Neuronal stem cell (in vitro differentiated cells): ENCODE measurements around the gene CBY3.
"Not testable (repeated sequence)": the region's sequence is repeated elsewhere in the genome, so short reads cannot be mapped to it uniquely, and the experiment has no call there.

Experiments used
- DNase-seq: peaks from one replicate; pipeline ENCODE4 v3.0.0-alpha.2; 2013; ENCODE audit warnings: low spot score
- H2AFZ ChIP-seq: one replicate; pipeline ENCODE4 v1.6.1; 2013; ENCODE audit warnings: mild to moderate bottlenecking, low read length, inconsistent platforms
- H2AK5ac ChIP-seq: 2 replicates; pipeline ENCODE4 v1.6.1; 2013; ENCODE audit warnings: low read depth, mild to moderate bottlenecking, inconsistent platforms, low read length, moderate library complexity, mixed read lengths
- H2BK120ac ChIP-seq: 2 replicates; pipeline ENCODE4 v1.6.1; 2013; ENCODE audit warnings: low read depth, mild to moderate bottlenecking, inconsistent platforms, low read length, moderate library complexity, mixed read lengths
- H2BK12ac ChIP-seq: one replicate; pipeline ENCODE4 v1.6.1; 2013; ENCODE audit warnings: low read length, inconsistent platforms
- H2BK15ac ChIP-seq: 2 replicates; pipeline ENCODE4 v1.6.1; 2013; ENCODE audit warnings: mild to moderate bottlenecking, low read length, inconsistent platforms, mixed read lengths
- H2BK5ac ChIP-seq: one replicate; pipeline ENCODE4 v1.6.1; 2013; ENCODE audit warnings: inconsistent platforms, mild to moderate bottlenecking, low read length, moderate library complexity
- H3K14ac ChIP-seq: one replicate; pipeline ENCODE4 v1.6.1; 2013; ENCODE audit warnings: low read length, inconsistent platforms
- H3K18ac ChIP-seq: 2 replicates; pipeline ENCODE4 v1.6.1; 2013; ENCODE audit warnings: low read length, inconsistent platforms
- H3K23ac ChIP-seq: 2 replicates; pipeline ENCODE4 v1.6.1; 2013; ENCODE audit warnings: low read depth, mild to moderate bottlenecking, mixed read lengths, low read length, inconsistent platforms; ENCODE audit not compliant: poor library complexity
- H3K27ac ChIP-seq: replicated peaks from 3 replicates; pipeline ENCODE4 v1.5.1; 2013; ENCODE audit warnings: low read length, inconsistent platforms
- H3K27me3 ChIP-seq, 3 experiments: 2 replicates each; pipeline ENCODE4 v1.6.1; 2013; ENCODE audit warnings: low read length in 3 of 3, mild to moderate bottlenecking in 2 of 3, inconsistent platforms in 1 of 3, low read depth in 1 of 3, mixed read lengths in 1 of 3, moderate library complexity in 1 of 3; ENCODE audit not compliant: control insufficient read depth in 3 of 3, insufficient read depth in 3 of 3
- H3K36me3 ChIP-seq, 2 donors: replicated peaks in 1 of 2; 2 replicates each; pipeline ENCODE4 v1.6.1; 2013; ENCODE audit warnings: low read length in 2 of 2; ENCODE audit not compliant: control insufficient read depth in 2 of 2, insufficient read depth in 2 of 2
- H3K4ac ChIP-seq: 2 replicates; pipeline ENCODE4 v1.6.1; 2013; ENCODE audit warnings: inconsistent platforms, mild to moderate bottlenecking, low read length, moderate library complexity
- H3K4me1 ChIP-seq, 2 donors: 1 replicate in 1 of 2; 2 replicates in 1 of 2; pipeline ENCODE4 v1.6.1; 2013; ENCODE audit warnings: low read length in 2 of 2, low read depth in 1 of 2; ENCODE audit not compliant: control insufficient read depth in 2 of 2, insufficient read depth in 1 of 2
- H3K4me2 ChIP-seq: one replicate; pipeline ENCODE4 v1.6.1; 2013; ENCODE audit warnings: mild to moderate bottlenecking, low read length, inconsistent platforms; ENCODE audit not compliant: insufficient read depth, poor library complexity, severe bottlenecking
- H3K4me3 ChIP-seq, 2 donors: 2 replicates each; pipeline ENCODE4 v1.5.1; 2013; ENCODE audit warnings: low read length in 2 of 2, mild to moderate bottlenecking in 2 of 2, inconsistent platforms in 1 of 2, moderate library complexity in 1 of 2
- H3K79me1 ChIP-seq: one replicate; pipeline ENCODE4 v1.6.1; 2013; ENCODE audit warnings: low read depth, mild to moderate bottlenecking, inconsistent platforms, low read length, moderate library complexity
- H3K9ac ChIP-seq: one replicate; pipeline ENCODE4 v1.6.1; 2013; ENCODE audit warnings: mild to moderate bottlenecking, low read depth, low read length, inconsistent platforms; ENCODE audit not compliant: poor library complexity
- H3K9me3 ChIP-seq, 2 donors: replicated peaks in 1 of 2; 2 replicates each; pipeline versions ENCODE3 to v1.6.1; 2013; ENCODE audit warnings: low read length in 2 of 2, mild to moderate bottlenecking in 2 of 2, inconsistent platforms in 1 of 2, low read depth in 1 of 2, mixed read lengths in 1 of 2, moderate library complexity in 1 of 2; ENCODE audit not compliant: control insufficient read depth in 2 of 2, insufficient read depth in 1 of 2
- H4K8ac ChIP-seq: one replicate; pipeline ENCODE4 v1.6.1; 2013; ENCODE audit warnings: low read depth, mild to moderate bottlenecking, inconsistent platforms, low read length, moderate library complexity
- H4K91ac ChIP-seq: one replicate; pipeline ENCODE4 v1.6.1; 2013; ENCODE audit warnings: low read length, low read depth, mild to moderate bottlenecking, inconsistent platforms; ENCODE audit not compliant: poor library complexity
- WGBS, 2 donors: extraction: QIAGEN DNeasy Blood & Tissue Kit; methylation state at CpG; one replicate each; pipeline ENCODE4 v1.1.7; 2013; ENCODE audit warnings: missing lambda C conversion rate in 2 of 2, mixed read lengths in 1 of 2; ENCODE audit not compliant: insufficient read length in 2 of 2, insufficient replicate concordance in 1 of 2; ENCODE audit errors: extremely low coverage in 2 of 2; 5-methylcytosine and 5-hydroxymethylcytosine counted together

The CBY3 gene

DNA sequence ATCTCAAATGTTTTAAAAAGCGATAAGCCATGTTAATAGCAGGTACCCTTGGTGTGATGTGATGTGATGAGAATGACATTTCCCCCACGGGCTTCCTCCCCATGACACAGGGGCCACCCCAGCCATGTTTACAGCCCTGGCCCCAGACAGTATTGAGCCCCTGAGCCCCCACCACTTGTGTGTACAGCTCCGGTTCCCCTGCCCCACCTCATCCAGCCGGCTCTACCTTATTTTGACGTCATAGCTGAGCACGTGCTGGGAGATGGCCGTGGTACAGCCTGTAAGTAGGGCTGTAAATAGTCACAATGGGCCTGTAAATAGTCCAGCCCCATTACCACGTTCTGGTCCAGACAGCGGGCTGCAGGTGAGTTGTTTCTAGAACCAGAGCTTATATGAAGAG lies 32.4 kb downstream of the CBY3 start:
- no CpG with 5 or more reads among the region's 9 CpGs for WGBS, 2 donors
- H3K14ac ChIP-seq: no peak overlapping the region
- DNase-seq: no peak
- H3K4ac ChIP-seq: no peak overlapping the region
- H2BK15ac ChIP-seq: no peak overlapping the region
- peaks cover 0 to 2% of the 10 kb centered on the region in 2 donors for H3K4me1 ChIP-seq
- H3K79me1 ChIP-seq: no peaks in the 10 kb centered on the region
- H3K4me3 ChIP-seq: no peak overlapping the region
- no peak overlapping the region for H2BK5ac ChIP-seq
- no peak overlapping the region for H3K9ac ChIP-seq
- no peak overlapping the region for H2BK120ac ChIP-seq
- no peak overlapping the region for H2BK12ac ChIP-seq
- H3K27ac ChIP-seq: no peak overlapping the region
- H3K36me3 ChIP-seq: no peaks in the 10 kb centered on the region
- no peak overlapping the region for H3K18ac ChIP-seq
- H3K4me2 ChIP-seq: no peak overlapping the region
- H4K91ac ChIP-seq: peak overlapping the region; percentile 30
- no peaks in the 10 kb centered on the region for H3K9me3 ChIP-seq
- no peak overlapping the region for H3K23ac ChIP-seq
- peaks cover 0 to 4% (median 0%) of the 10 kb centered on the region in 3 experiments for H3K27me3 ChIP-seq
- H4K8ac ChIP-seq: no peak overlapping the region
- no peak overlapping the region for H2AFZ ChIP-seq
- no peak overlapping the region for H2AK5ac ChIP-seq

DNA sequence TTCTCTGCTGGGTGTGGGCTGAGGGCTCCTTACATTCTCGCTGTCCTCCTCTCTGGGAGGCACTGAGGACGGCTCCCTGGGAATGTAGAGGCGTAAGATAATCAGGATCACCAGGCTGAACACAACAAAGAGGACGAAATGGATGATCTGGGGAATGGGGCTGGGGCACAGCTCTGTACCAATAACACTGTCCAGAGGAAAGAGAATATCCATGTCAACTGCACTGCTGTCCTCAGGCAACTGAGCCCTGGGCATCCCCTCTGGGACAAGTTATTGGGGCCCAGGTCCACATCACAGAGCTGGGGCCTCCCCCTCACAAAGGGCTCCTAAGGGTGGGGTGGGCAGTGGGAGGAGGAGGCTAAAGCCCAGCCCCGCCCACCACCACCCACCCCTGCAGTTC lies 36.1 kb downstream of the CBY3 start:
- not testable (repeated sequence) for H2BK12ac ChIP-seq, H3K4me2 ChIP-seq, H3K23ac ChIP-seq, H3K27me3 ChIP-seq, H2AFZ ChIP-seq, H2AK5ac ChIP-seq, H3K4me3 ChIP-seq, H3K9ac ChIP-seq, H3K27ac ChIP-seq, H2BK5ac ChIP-seq, H2BK15ac ChIP-seq, H3K79me1 ChIP-seq, H3K4me1 ChIP-seq, H3K9me3 ChIP-seq, DNase-seq, H3K36me3 ChIP-seq, H2BK120ac ChIP-seq, H4K8ac ChIP-seq, H3K4ac ChIP-seq, H4K91ac ChIP-seq
- WGBS, 2 donors: no CpG with 5 or more reads among the region's 5 CpGs
- H3K18ac ChIP-seq: peak overlapping the region; percentile 28
- H3K14ac ChIP-seq: peak overlapping the region; percentile 56

DNA sequence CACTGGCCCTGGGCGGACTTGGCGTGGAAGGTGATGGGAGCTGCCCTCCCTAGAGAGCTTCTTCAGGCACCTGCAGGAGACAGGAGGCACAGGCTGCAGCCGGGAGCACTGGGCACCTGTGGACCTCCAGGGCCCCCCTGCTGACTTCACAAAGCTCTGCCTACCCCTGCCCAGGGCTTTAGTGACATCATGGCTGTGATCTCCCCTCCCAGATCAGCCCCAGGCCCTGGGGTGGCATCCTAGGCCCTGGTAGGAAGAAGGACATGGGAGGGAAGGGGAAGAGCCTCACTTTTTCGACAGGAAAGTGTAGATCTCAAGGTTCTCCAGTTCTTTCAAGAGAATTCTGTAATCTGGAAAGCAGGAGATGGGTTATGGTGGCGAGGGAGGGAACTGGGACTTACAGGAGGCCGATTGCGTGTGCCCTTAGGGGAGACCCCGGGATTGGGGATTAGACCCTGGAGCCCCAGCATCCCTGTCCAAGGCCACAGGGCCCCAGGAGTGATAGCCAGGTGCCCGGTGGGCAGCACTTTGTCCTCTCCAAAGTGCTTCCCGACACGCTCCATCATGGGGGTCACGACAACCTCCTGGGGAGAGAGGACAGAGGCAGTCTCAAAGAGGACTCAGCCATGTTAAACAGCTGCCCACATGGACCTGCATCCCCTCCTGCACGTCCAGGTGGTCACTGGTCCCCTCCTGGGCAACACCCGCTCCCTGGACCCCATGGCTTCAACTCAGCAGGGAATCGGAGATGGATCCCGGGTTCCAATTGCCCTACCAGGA lies 37.5 kb downstream of the CBY3 start:
- WGBS, 2 donors: no CpG with 5 or more reads among the region's 16 CpGs

DNA sequence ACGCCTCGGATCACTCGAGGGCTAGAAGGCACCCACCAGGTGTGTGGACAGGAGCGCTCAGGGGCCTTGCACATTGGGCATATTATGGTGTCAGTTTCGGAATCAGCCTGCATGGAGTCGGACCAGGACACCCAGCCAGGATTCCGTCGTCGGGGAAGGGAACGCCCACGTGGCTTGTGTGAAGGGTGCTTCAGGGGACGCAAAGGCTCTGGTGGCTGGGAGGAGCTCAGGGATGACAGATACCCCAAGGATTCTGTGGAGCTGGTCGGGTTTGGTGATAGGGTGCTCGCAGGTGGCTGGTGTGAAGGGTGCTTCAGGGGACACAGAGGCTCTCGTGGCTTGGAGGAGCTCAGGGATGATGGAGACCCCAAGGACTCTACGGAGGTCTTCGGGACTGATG lies 38.2 kb downstream of the CBY3 start:
- H3K36me3 ChIP-seq, H4K8ac ChIP-seq, H3K9me3 ChIP-seq, H2BK12ac ChIP-seq, DNase-seq, H4K91ac ChIP-seq, H3K4me2 ChIP-seq, H3K18ac ChIP-seq, H3K27me3 ChIP-seq, H2AFZ ChIP-seq, H2BK120ac ChIP-seq, H3K4me3 ChIP-seq, H2BK15ac ChIP-seq, H3K79me1 ChIP-seq, H3K23ac ChIP-seq, H3K27ac ChIP-seq, H3K4ac ChIP-seq, H3K9ac ChIP-seq, H2BK5ac ChIP-seq, H2AK5ac ChIP-seq, H3K14ac ChIP-seq, H3K4me1 ChIP-seq: not testable (repeated sequence)
- WGBS, 2 donors: no CpG with 5 or more reads among the region's 17 CpGs

More for the DNA sequence above, 37.5 kb downstream of the CBY3 start:
- H2BK5ac ChIP-seq, H3K4me1 ChIP-seq, H3K27me3 ChIP-seq, H2BK15ac ChIP-seq, DNase-seq, H3K14ac ChIP-seq, H3K36me3 ChIP-seq, H3K18ac ChIP-seq, H4K91ac ChIP-seq, H3K4ac ChIP-seq, H3K27ac ChIP-seq, H3K4me3 ChIP-seq, H4K8ac ChIP-seq, H3K23ac ChIP-seq, H2AK5ac ChIP-seq, H2AFZ ChIP-seq, H3K4me2 ChIP-seq, H3K79me1 ChIP-seq, H2BK120ac ChIP-seq, H3K9me3 ChIP-seq: not testable (repeated sequence)
- peak overlapping the region; percentile 21 for H3K9ac ChIP-seq
- H2BK12ac ChIP-seq: peak overlapping the region; percentile 58
